Caco-2 (cell line): ENCODE data around the gene PPM1H. TPM values are rescaled to one million over a fixed set of nuclear protein-coding genes. Genes with fewer than 3 reads are reported as not detected.

Experiments used
- BruUV-seq: library from RNA; stranded (reverse); fragments of 400-500 nt; replicated peaks from 2 replicates; lab custom pipeline; 2021; lab: Mats Ljungman, UMichigan
- CTCF ChIA-PET: fragments of 300-600 bp; sonication (Branson Sonifier 250); formaldehyde crosslinking; loops from one replicate; lab custom pipeline; 2022; ENCODE audit warnings: antibody characterized with exemption; lab: Charles Lee
- POLR2A ChIA-PET: fragments of 300-600 bp; sonication (Branson Sonifier 250); formaldehyde crosslinking; loops from one replicate; lab custom pipeline; 2022; ENCODE audit warnings: antibody characterized with exemption; lab: Charles Lee
- DNase-seq, 2 experiments: peaks; one replicate each; pipeline versions ENCODE4 v3.0.0 to v3.0.0-alpha.2; 2020 to 2022
- H3K27me3 ChIP-seq: replicated peaks from 2 replicates; pipeline ENCODE4 v1.6.0; 2011; ENCODE audit warnings: low read length; ENCODE audit not compliant: control insufficient read depth, insufficient read depth
- H3K36me3 ChIP-seq: 2 replicates; pipeline ENCODE4 v1.5.1; 2011; ENCODE audit warnings: low read length; ENCODE audit not compliant: control insufficient read depth, insufficient read depth
- H3K4me1 ChIP-seq: fragments of 250-450 bp; sonication (Bioruptor Pico); 2 replicates; pipeline ENCODE4 v1.5.1; 2020; ENCODE audit warnings: mild to moderate bottlenecking
- H3K4me3 ChIP-seq: 2 replicates; pipeline ENCODE4 v1.5.1; 2011; ENCODE audit warnings: low read depth, mild to moderate bottlenecking, control low read depth, low read length
- H3K9me3 ChIP-seq: fragments of 250-450 bp; sonication (Bioruptor Pico); 2 replicates; pipeline ENCODE4 v1.5.1; 2020; ENCODE audit warnings: mild to moderate bottlenecking, moderate library complexity
- H3K27ac Mint-ChIP-seq: one replicate; pipeline ENCODE4 v1.8.0; 2022; ENCODE audit warnings: mixed read lengths; ENCODE audit not compliant: unreplicated experiment
- H3K27me3 Mint-ChIP-seq: one replicate; pipeline ENCODE4 v1.8.0; 2022; ENCODE audit warnings: mixed read lengths; ENCODE audit not compliant: insufficient read depth, unreplicated experiment
- H3K36me3 Mint-ChIP-seq: one replicate; pipeline ENCODE4 v1.8.0; 2022; ENCODE audit warnings: mild to moderate bottlenecking, mixed read lengths; ENCODE audit not compliant: insufficient read depth, unreplicated experiment
- H3K4me1 Mint-ChIP-seq: one replicate; pipeline ENCODE4 v1.8.0; 2022; ENCODE audit warnings: low read depth, mixed read lengths; ENCODE audit not compliant: unreplicated experiment
- H3K4me3 Mint-ChIP-seq: one replicate; pipeline ENCODE4 v1.8.0; 2022; ENCODE audit warnings: mild to moderate bottlenecking, moderate library complexity, mixed read lengths; ENCODE audit not compliant: unreplicated experiment
- H3K9me3 Mint-ChIP-seq: one replicate; pipeline ENCODE4 v1.8.0; 2022; ENCODE audit warnings: mixed read lengths; ENCODE audit not compliant: unreplicated experiment
- intact Hi-C: fragments of 100-400 bp; cut with micrococcal nuclease; formaldehyde crosslinking; loops from one replicate; pipeline ENCODE4 v1.10.0; 2022; ENCODE audit not compliant: unreplicated experiment
- total RNA-seq: library from RNA; stranded (reverse); gene quantifications from 2 replicates; pipeline ENCODE4 v1.2.3, GENCODE V29; 2022
- TF ChIP-seq, protein P1 (sequence below), 2 experiments: fragments of 200-600 bp in 1 of 2; IDR thresholded peaks; 1 replicate in 1 of 2; 2 replicates in 1 of 2; pipeline versions ENCODE4 v1.5.1 to v1.8.0; 2011 to 2022; ENCODE audit warnings: antibody characterized with exemption in 1 of 2, control low read depth in 1 of 2, inconsistent platforms in 1 of 2, low read depth in 1 of 2, low read length in 1 of 2, mild to moderate bottlenecking in 1 of 2, moderate library complexity in 1 of 2; ENCODE audit not compliant: insufficient read depth in 1 of 2, severe bottlenecking in 1 of 2, unreplicated experiment in 1 of 2

The PPM1H gene
- total RNA-seq, 1 experiment from 2014 or later = 151 TPM

GRCh38 chr12:62744551-62744950, 190.4 kb downstream of the PPM1H start:
- Histone ChIP-seq H3K36me3 (no peaks in the 10 kb centered on the region; the same call in 1 of the 2 replicates), H3K27me3 (no peaks in the 10 kb centered on the region), H3K4me1 (peaks cover 10% of the 10 kb centered on the region; the same call in 1 of the 2 replicates), H3K9me3 (no peaks in the 10 kb centered on the region), H3K4me3 (no peak overlapping the region)
- no peak overlapping the region for H3K4me3 Mint-ChIP-seq
- no peaks in the 10 kb centered on the region for H3K9me3 Mint-ChIP-seq
- TF ChIP-seq, protein P1, sequence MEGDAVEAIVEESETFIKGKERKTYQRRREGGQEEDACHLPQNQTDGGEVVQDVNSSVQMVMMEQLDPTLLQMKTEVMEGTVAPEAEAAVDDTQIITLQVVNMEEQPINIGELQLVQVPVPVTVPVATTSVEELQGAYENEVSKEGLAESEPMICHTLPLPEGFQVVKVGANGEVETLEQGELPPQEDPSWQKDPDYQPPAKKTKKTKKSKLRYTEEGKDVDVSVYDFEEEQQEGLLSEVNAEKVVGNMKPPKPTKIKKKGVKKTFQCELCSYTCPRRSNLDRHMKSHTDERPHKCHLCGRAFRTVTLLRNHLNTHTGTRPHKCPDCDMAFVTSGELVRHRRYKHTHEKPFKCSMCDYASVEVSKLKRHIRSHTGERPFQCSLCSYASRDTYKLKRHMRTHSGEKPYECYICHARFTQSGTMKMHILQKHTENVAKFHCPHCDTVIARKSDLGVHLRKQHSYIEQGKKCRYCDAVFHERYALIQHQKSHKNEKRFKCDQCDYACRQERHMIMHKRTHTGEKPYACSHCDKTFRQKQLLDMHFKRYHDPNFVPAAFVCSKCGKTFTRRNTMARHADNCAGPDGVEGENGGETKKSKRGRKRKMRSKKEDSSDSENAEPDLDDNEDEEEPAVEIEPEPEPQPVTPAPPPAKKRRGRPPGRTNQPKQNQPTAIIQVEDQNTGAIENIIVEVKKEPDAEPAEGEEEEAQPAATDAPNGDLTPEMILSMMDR (IDR thresholded peaks at IDR 0.05; ENCODE audit: insufficient read depth in 1 of 2, low read depth in 1 of 2, low read length in 1 of 2, severe bottlenecking in 1 of 2, unreplicated experiment in 1 of 2) = no peak
- DNase-seq = no peak
- intact Hi-C loops = no loop called here
- BruUV-seq = no TSS peak
- H3K4me1 Mint-ChIP-seq = peaks cover 18% of the 10 kb centered on the region
- CTCF ChIA-PET = no interaction called here
- H3K36me3 Mint-ChIP-seq = peaks cover 87% of the 10 kb centered on the region
- H3K27ac Mint-ChIP-seq = no peak overlapping the region
- POLR2A ChIA-PET = no interaction called here
- no peaks in the 10 kb centered on the region for H3K27me3 Mint-ChIP-seq

GRCh38 chr12:62739266-62740015, 195.5 kb downstream of the PPM1H start:
- no peak overlapping the region for H3K4me3 Mint-ChIP-seq
- no peaks in the 10 kb centered on the region for H3K27me3 Mint-ChIP-seq
- H3K9me3 Mint-ChIP-seq = no peaks in the 10 kb centered on the region
- DNase-seq = no peak
- Histone ChIP-seq H3K9me3 (no peaks in the 10 kb centered on the region), H3K4me3 (no peak overlapping the region), H3K36me3 (peaks cover 4% of the 10 kb centered on the region), H3K4me1 (peaks cover 15% of the 10 kb centered on the region; the same call in 1 of the 2 replicates), H3K27me3 (no peaks in the 10 kb centered on the region)
- peak overlapping the region; percentile 11 for H3K27ac Mint-ChIP-seq
- ChIA-PET POLR2A (no interaction called here), CTCF (no interaction called here)
- H3K4me1 Mint-ChIP-seq = peaks cover 39% of the 10 kb centered on the region
- intact Hi-C loops = no loop called here
- BruUV-seq = no TSS peak
- TF ChIP-seq, protein P1 (IDR thresholded peaks at IDR 0.05; ENCODE audit: insufficient read depth in 1 of 2, low read depth in 1 of 2, low read length in 1 of 2, severe bottlenecking in 1 of 2, unreplicated experiment in 1 of 2) = no peak
- peaks cover 88% of the 10 kb centered on the region for H3K36me3 Mint-ChIP-seq

DNA sequence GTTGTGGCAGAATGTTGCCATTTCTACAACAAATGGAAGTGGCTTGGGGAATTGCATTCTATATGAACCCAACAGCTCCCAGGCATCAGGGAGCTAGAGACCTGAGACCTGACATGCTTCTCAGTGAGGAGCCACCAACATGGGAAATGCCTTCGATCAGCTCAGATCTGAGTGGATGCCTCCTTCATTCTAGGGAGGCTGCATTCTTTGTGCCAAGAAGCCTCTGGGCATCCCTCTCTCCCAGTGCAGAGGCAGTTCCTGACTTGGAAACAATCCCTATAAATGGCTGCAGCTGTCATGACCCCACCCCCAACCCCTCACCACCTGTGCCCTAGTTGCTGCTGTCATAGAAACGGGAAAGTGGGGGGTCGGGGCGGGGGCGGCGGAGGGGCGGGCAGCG, 196.3 kb downstream of the PPM1H start:
- Histone ChIP-seq H3K27me3 (no peaks in the 10 kb centered on the region), H3K4me1 (peaks cover 17% of the 10 kb centered on the region), H3K36me3 (peaks cover 4% of the 10 kb centered on the region), H3K9me3 (no peaks in the 10 kb centered on the region), H3K4me3 (no peak overlapping the region)
- H3K27me3 Mint-ChIP-seq = no peaks in the 10 kb centered on the region
- POLR2A ChIA-PET = interaction anchor here (0.7 kb wide), 1 partner anchor 57 kb away, joined by 4 read pairs; no protein-coding TSS in a partner anchor
- H3K4me3 Mint-ChIP-seq = no peak overlapping the region
- H3K27ac Mint-ChIP-seq = no peak overlapping the region
- DNase-seq = no peak
- TF ChIP-seq, protein P1 (IDR thresholded peaks at IDR 0.05; ENCODE audit: insufficient read depth in 1 of 2, low read depth in 1 of 2, low read length in 1 of 2, severe bottlenecking in 1 of 2, unreplicated experiment in 1 of 2) = no peak
- peaks cover 39% of the 10 kb centered on the region for H3K4me1 Mint-ChIP-seq
- BruUV-seq = no TSS peak
- peaks cover 88% of the 10 kb centered on the region for H3K36me3 Mint-ChIP-seq
- H3K9me3 Mint-ChIP-seq = no peaks in the 10 kb centered on the region
- intact Hi-C loops = no loop called here
- CTCF ChIA-PET = no interaction called here
